WTC11 (cell line): ENCODE data around the gene ADAMTS9. TPM values are rescaled to one million over a fixed set of nuclear protein-coding genes. Genes with fewer than 3 reads are reported as not detected.

ENCODE experiments used
- ATAC-seq: fragments of 200-7000 bp; cut with Tn5 transposase; 2 replicates; pipeline ENCODE4 v1.10.0; 2021; ENCODE audit warnings: mild to moderate bottlenecking, moderate library complexity
- CTCF ChIA-PET: fragments of 300-600 bp; sonication (Branson Sonifier 250); formaldehyde crosslinking; loops from one replicate; lab custom pipeline; 2021; ENCODE audit warnings: antibody characterized with exemption; lab: Charles Lee
- POLR2A ChIA-PET: fragments of 350-600 bp; sonication (Branson Sonifier 250); formaldehyde crosslinking; loops from one replicate; lab custom pipeline; 2021; ENCODE audit warnings: antibody characterized with exemption; lab: Charles Lee
- DNase-seq: peaks from one replicate; pipeline ENCODE4 v3.0.0; 2021; ENCODE audit warnings: low spot score
- H3K27ac Mint-ChIP-seq: 2 replicates; pipeline ENCODE4 v1.8.0; 2021; ENCODE audit warnings: mixed read lengths
- H3K27me3 Mint-ChIP-seq: 2 replicates; pipeline ENCODE4 v1.8.0; 2021; ENCODE audit warnings: low read depth, mild to moderate bottlenecking, moderate library complexity, mixed read lengths
- H3K36me3 Mint-ChIP-seq: 2 replicates; pipeline ENCODE4 v1.8.0; 2021; ENCODE audit warnings: mixed read lengths
- H3K4me1 Mint-ChIP-seq: 2 replicates; pipeline ENCODE4 v1.8.0; 2022; ENCODE audit warnings: mixed read lengths
- H3K4me3 Mint-ChIP-seq: 2 replicates; pipeline ENCODE4 v1.8.0; 2021; ENCODE audit warnings: mild to moderate bottlenecking, moderate library complexity, mixed read lengths
- H3K9me3 Mint-ChIP-seq: 2 replicates; pipeline ENCODE4 v1.8.0; 2021; ENCODE audit warnings: mixed read lengths
- AR ChIP-seq: fragments of 250-450 bp; sonication (Bioruptor Pico); IDR thresholded peaks from 2 replicates; pipeline ENCODE4 v1.9.0; 2021; ENCODE audit warnings: mild to moderate bottlenecking
- ATF1 ChIP-seq: sonication (generic); formaldehyde crosslinking; IDR thresholded peaks from 2 replicates; pipeline ENCODE4 v1.8.1; 2023; ENCODE audit warnings: mild to moderate bottlenecking, moderate library complexity, missing genetic modification reagents
- ATF3 ChIP-seq: sonication (generic); formaldehyde crosslinking; conservative IDR thresholded peaks from 2 replicates; pipeline ENCODE4 v1.8.1; 2022; ENCODE audit warnings: mild to moderate bottlenecking, missing genetic modification reagents
- CBFB ChIP-seq: sonication (generic); formaldehyde crosslinking; IDR thresholded peaks from 2 replicates; pipeline ENCODE4 v1.8.1; 2022; ENCODE audit warnings: mild to moderate bottlenecking, low read depth, missing genetic modification reagents
- CREB1 ChIP-seq: sonication (generic); formaldehyde crosslinking; IDR thresholded peaks from 2 replicates; pipeline ENCODE4 v1.8.0; 2023; ENCODE audit warnings: mild to moderate bottlenecking, missing genetic modification reagents
- E2F5 ChIP-seq: sonication (generic); formaldehyde crosslinking; IDR thresholded peaks from 2 replicates; pipeline ENCODE4 v1.8.1; 2022; ENCODE audit warnings: mild to moderate bottlenecking, moderate library complexity, missing genetic modification reagents
- ETV6 ChIP-seq: sonication (generic); formaldehyde crosslinking; IDR thresholded peaks from 2 replicates; pipeline ENCODE4 v1.8.1; 2022; ENCODE audit warnings: mild to moderate bottlenecking, missing genetic modification reagents
- FOXP4 ChIP-seq: sonication (generic); formaldehyde crosslinking; IDR thresholded peaks from 2 replicates; pipeline ENCODE4 v1.8.0; 2022; ENCODE audit warnings: mild to moderate bottlenecking, missing genetic modification reagents
- GRHL2 ChIP-seq: fragments of 250-450 bp; sonication (Bioruptor Pico); IDR thresholded peaks from 2 replicates; pipeline ENCODE4 v1.8.0; 2022; ENCODE audit warnings: mild to moderate bottlenecking, moderate library complexity; ENCODE audit not compliant: insufficient replicate concordance, severe bottlenecking
- IRF1 ChIP-seq: sonication (generic); formaldehyde crosslinking; IDR thresholded peaks from 2 replicates; pipeline ENCODE4 v1.8.0; 2023; ENCODE audit warnings: missing genetic modification reagents
- KAT7 ChIP-seq: sonication (generic); formaldehyde crosslinking; IDR thresholded peaks from 2 replicates; pipeline ENCODE4 v1.8.1; 2023; ENCODE audit warnings: missing genetic modification reagents, mild to moderate bottlenecking, borderline replicate concordance
- MXD4 ChIP-seq: fragments of 250-450 bp; sonication (Bioruptor Pico); IDR thresholded peaks from 2 replicates; pipeline ENCODE4 v1.8.0; 2021; ENCODE audit warnings: mild to moderate bottlenecking, moderate library complexity, borderline replicate concordance
- RELA ChIP-seq: sonication (generic); formaldehyde crosslinking; IDR thresholded peaks from 2 replicates; pipeline ENCODE4 v1.8.1; 2022; ENCODE audit warnings: missing genetic modification reagents, mild to moderate bottlenecking, borderline replicate concordance
- ZBTB21 ChIP-seq: sonication (generic); formaldehyde crosslinking; IDR thresholded peaks from 2 replicates; pipeline ENCODE4 v1.8.1; 2023; ENCODE audit warnings: mild to moderate bottlenecking, missing genetic modification reagents, borderline replicate concordance
- ZNF281 ChIP-seq: sonication (generic); formaldehyde crosslinking; IDR thresholded peaks from 2 replicates; pipeline ENCODE4 v1.8.0; 2023; ENCODE audit warnings: mild to moderate bottlenecking, missing genetic modification reagents
- total RNA-seq: library from RNA; stranded (reverse); gene quantifications from 3 replicates; pipeline ENCODE4 v1.2.3, GENCODE V29; 2021

Gene ADAMTS9
- total RNA-seq, 1 experiment from 2014 or later: 3.1 TPM

GRCh38 chr3:64627042-64627441, 60.8 kb downstream of the ADAMTS9 start (continued):
- TF ChIP-seq AR: no peak
- TF ChIP-seq KAT7 (CRISPR knock-in tag): no peak
- no peak for TF ChIP-seq E2F5 (CRISPR knock-in tag)
- TF ChIP-seq ZNF281 (CRISPR knock-in tag): no peak
- no peak for TF ChIP-seq ZBTB21 (CRISPR knock-in tag)

- peaks cover 17% of the 10 kb centered on the region for H3K4me1 Mint-ChIP-seq
- H3K36me3 Mint-ChIP-seq: 0 out of 2 replicates have a peak, but pooled peaks cover 2% of the 10 kb centered on the region
- no peak overlapping the region for H3K4me3 Mint-ChIP-seq
- ChIA-PET CTCF (no interaction called here), POLR2A (no interaction called here)
- H3K9me3 Mint-ChIP-seq: peaks cover 3% of the 10 kb centered on the region
- DNase-seq (no peak), ATAC-seq (no peak)
- H3K27me3 Mint-ChIP-seq: no peaks in the 10 kb centered on the region; the same call in 1 of the 2 replicates
- TF ChIP-seq ATF3 (CRISPR knock-in tag) (no peak), GRHL2 (CRISPR knock-in tag) (no peak), MXD4 (CRISPR knock-in tag) (no peak), CBFB (CRISPR knock-in tag) (no peak), ETV6 (CRISPR knock-in tag) (no peak), RELA (CRISPR knock-in tag) (no peak), FOXP4 (CRISPR knock-in tag) (no peak), ATF1 (CRISPR knock-in tag) (no peak), IRF1 (CRISPR knock-in tag) (no peak), CREB1 (no peak), AR (no peak)
- H3K27ac Mint-ChIP-seq: no peak overlapping the region
Observed at GRCh38 chr3:64625381-64625780, 62.4 kb downstream of the ADAMTS9 start.
